Left ventricle myocardium inferior (tissue), 1 donor: ENCODE results near the gene FUBP1. TPM values are rescaled to one million over a fixed set of nuclear protein-coding genes. Genes with fewer than 3 reads are reported as not detected.
A peak's percentile ranks its signal among the peaks of the same experiment; 100 is the strongest.

Experiments used
- DNase-seq: peaks from one replicate; pipeline ENCODE4 v3.0.0-alpha.2; 2020
- H3K27ac ChIP-seq: fragments of 200-600 bp; replicated peaks from 2 replicates; pipeline ENCODE4 v1.8.0; 2021
- H3K27me3 ChIP-seq: fragments of 200-600 bp; 2 replicates; pipeline ENCODE4 v1.8.0; 2021; ENCODE audit warnings: low read depth
- H3K36me3 ChIP-seq: fragments of 200-600 bp; 2 replicates; pipeline ENCODE4 v1.8.0; 2021
- H3K4me1 ChIP-seq: fragments of 200-600 bp; 2 replicates; pipeline ENCODE4 v1.8.0; 2021
- H3K4me3 ChIP-seq: fragments of 200-600 bp; 2 replicates; pipeline ENCODE4 v1.8.0; 2021; ENCODE audit warnings: mild to moderate bottlenecking, moderate library complexity
- H3K9me3 ChIP-seq: fragments of 200-600 bp; replicated peaks from 2 replicates; pipeline ENCODE4 v1.8.0; 2021
- CTCF ChIP-seq: fragments of 200-600 bp; IDR thresholded peaks from 2 replicates; pipeline ENCODE4 v1.8.0; 2021; ENCODE audit warnings: antibody characterized with exemption, mild to moderate bottlenecking, borderline replicate concordance
- intact Hi-C: fragments of 100-400 bp; cut with micrococcal nuclease; formaldehyde crosslinking; loops from one replicate; pipeline ENCODE4 v1.11.0; 2022
- total RNA-seq: library from RNA; stranded (reverse); fragmentation: NEBNext Ultra II Directional; extraction: Animal tissue kit (Norgen Biotek cat#: 25700); gene quantifications from one replicate; pipeline ENCODE4 v1.2.1, GENCODE V29; 2021
- donor health status: DM: no; HTN: yes; CAD: no; lungs with severe emphysema.

FUBP1 gene
- total RNA-seq, 1 donor from 2014 or later, result 55.7 TPM

DNA sequence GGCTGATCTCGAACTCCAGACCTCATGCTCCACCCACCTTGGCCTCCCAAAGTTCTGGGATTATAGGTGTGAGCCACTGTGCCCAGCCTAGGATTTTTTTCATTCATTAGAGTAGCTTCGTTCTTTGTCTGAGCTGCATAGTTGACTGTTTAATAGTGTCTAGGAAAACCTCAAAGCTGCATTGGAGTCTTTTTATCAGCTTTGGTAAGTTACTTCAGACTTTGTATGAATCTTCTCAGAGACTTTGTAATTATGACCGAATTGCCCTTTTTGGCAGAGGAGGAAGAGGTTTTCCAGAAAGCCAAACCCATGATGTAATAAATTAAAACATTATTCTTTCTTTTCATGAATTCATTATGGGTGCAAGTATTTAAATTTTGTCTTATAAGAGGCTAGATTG, 31.0 kb upstream of the FUBP1 start:
- Histone ChIP-seq H3K9me3 (no peaks in the 10 kb centered on the region), H3K4me3 (peak overlapping the region; percentile 77), H3K36me3 (peaks cover 23% of the 10 kb centered on the region), H3K4me1 (peaks cover 74% of the 10 kb centered on the region), H3K27ac (peak overlapping the region; percentile 17), H3K27me3 (no peaks in the 10 kb centered on the region)
- no peak for DNase-seq
- intact Hi-C loops, result loop anchor here (10.0 kb wide), 1 partner anchor 95 kb away; no protein-coding TSS in a partner anchor
- no peak for TF ChIP-seq CTCF

- Histone ChIP-seq H3K27ac (peak overlapping the region; percentile 17), H3K9me3 (no peaks in the 10 kb centered on the region), H3K27me3 (no peaks in the 10 kb centered on the region), H3K36me3 (peaks cover 17% of the 10 kb centered on the region), H3K4me1 (peaks cover 68% of the 10 kb centered on the region), H3K4me3 (peak overlapping the region; percentile 77)
- no peak for DNase-seq
- intact Hi-C loops, result loop anchor here (10.0 kb wide), 1 partner anchor 96 kb away; no protein-coding TSS in a partner anchor
- TF ChIP-seq CTCF, result no peak
Measured at GRCh38 chr1:78009276-78009675, 30.4 kb upstream of the FUBP1 start.

- Histone ChIP-seq H3K4me1 (peaks cover 65% of the 10 kb centered on the region), H3K4me3 (peak overlapping the region; percentile 77), H3K9me3 (no peaks in the 10 kb centered on the region), H3K27me3 (no peaks in the 10 kb centered on the region), H3K36me3 (peaks cover 3% of the 10 kb centered on the region), H3K27ac (peak overlapping the region; percentile 93)
- intact Hi-C loops, result loop anchor here (10.0 kb wide), 1 partner anchor 97 kb away; no protein-coding TSS in a partner anchor
- no peak for DNase-seq
- no peak for TF ChIP-seq CTCF
Measured at GRCh38 chr1:78007677-78008341, 28.9 kb upstream of the FUBP1 start.

GRCh38 chr1:78006521-78006920, 27.6 kb upstream of the FUBP1 start:
- H3K27me3 ChIP-seq, result no peaks in the 10 kb centered on the region
- no peaks in the 10 kb centered on the region for H3K36me3 ChIP-seq
- no peaks in the 10 kb centered on the region for H3K9me3 ChIP-seq
- H3K4me1 ChIP-seq, result peaks cover 73% of the 10 kb centered on the region
- DNase-seq, result no peak
- H3K4me3 ChIP-seq, result peak overlapping the region; percentile 77
- no peak for TF ChIP-seq CTCF
- intact Hi-C loops, result loop anchor here (10.0 kb wide), 1 partner anchor 98 kb away; no protein-coding TSS in a partner anchor
- H3K27ac ChIP-seq, result peak overlapping the region; percentile 93

DNA sequence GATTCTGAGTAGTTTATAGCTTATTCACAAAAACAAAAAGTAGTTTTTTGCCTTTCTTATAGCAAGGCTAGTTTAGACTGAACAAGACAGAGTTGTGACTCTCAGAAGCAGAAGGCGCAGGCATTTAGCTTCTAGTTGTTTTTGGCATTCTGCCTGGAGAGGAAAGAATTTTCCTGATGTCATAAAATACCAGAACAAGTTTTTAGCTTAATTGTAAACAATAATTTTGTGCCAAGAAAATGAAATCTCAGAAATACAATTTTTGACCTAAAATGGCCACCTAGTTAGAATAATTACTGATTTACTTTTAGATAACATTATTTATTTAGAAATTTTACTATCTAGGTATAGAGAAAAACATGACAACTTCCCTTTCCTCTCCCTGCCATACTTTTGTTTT, 26.9 kb upstream of the FUBP1 start:
- no peak for TF ChIP-seq CTCF
- H3K4me1 ChIP-seq, result peaks cover 66% of the 10 kb centered on the region
- no peak for DNase-seq

More for the DNA sequence above, 26.9 kb upstream of the FUBP1 start:
- H3K9me3 ChIP-seq, result no peaks in the 10 kb centered on the region
- H3K4me3 ChIP-seq, result peak overlapping the region; percentile 77
- H3K27ac ChIP-seq, result peak overlapping the region; percentile 93
- H3K27me3 ChIP-seq, result no peaks in the 10 kb centered on the region
- no peaks in the 10 kb centered on the region for H3K36me3 ChIP-seq
- intact Hi-C loops, result loop anchor here (2.0 to 10.0 kb wide), 2 partner anchors 27 to 99 kb away; partner anchors contain the start of gene FUBP1
